ENCODE measurements around the gene LCE7A.

LCE7A gene

GRCh38 chr1:152878042-152878441 is 18.2 kb downstream of the LCE7A start, which contains the start of gene SMCP:
Gene SMCP, plus strand, starts transcription at chr1:152878322. Its CDS starts 6,101 bp downstream, at chr1:152884423.
- no peak for TF ChIP-seq CTCF (IDR thresholded peaks at IDR 0.05; ENCODE audit: low read depth, low read length)
- no peak within 1 kb of the TSS for H3K4me3 ChIP-seq (replicated peaks in 1 of 2; ENCODE audit: low read depth in 2 of 2, low read length in 2 of 2)
- no peak for DNase-seq (ENCODE audit: low read depth in 2 of 2)

- H3K4me3 ChIP-seq (replicated peaks in 1 of 2; ENCODE audit: low read depth in 2 of 2, low read length in 2 of 2), result no peak overlapping the region
Measured at GRCh38 chr1:152879559-152880198, 19.9 kb downstream of the LCE7A start.

GRCh38 chr1:152880316-152880715 is 20.5 kb downstream of the LCE7A start:
- DNase-seq (ENCODE audit: low read depth in 2 of 2), result no peak
- H3K4me3 ChIP-seq (replicated peaks in 1 of 2; ENCODE audit: low read depth in 2 of 2, low read length in 2 of 2), result no peak overlapping the region
- no peak for TF ChIP-seq CTCF (IDR thresholded peaks at IDR 0.05; ENCODE audit: low read depth, low read length)

More at GRCh38 chr1:152879559-152880198, 19.9 kb downstream of the LCE7A start:
- no peak for TF ChIP-seq CTCF (IDR thresholded peaks at IDR 0.05; ENCODE audit: low read depth, low read length)
- no peak for DNase-seq (ENCODE audit: low read depth in 2 of 2)

GRCh38 chr1:152880907-152881306 is 21.1 kb downstream of the LCE7A start:
- DNase-seq (ENCODE audit: low read depth in 2 of 2), result no peak
- no peak overlapping the region for H3K4me3 ChIP-seq (replicated peaks in 1 of 2; ENCODE audit: low read depth in 2 of 2, low read length in 2 of 2)
- TF ChIP-seq CTCF (IDR thresholded peaks at IDR 0.05; ENCODE audit: low read depth, low read length), result no peak

- no peak for TF ChIP-seq CTCF (IDR thresholded peaks at IDR 0.05; ENCODE audit: low read depth, low read length)
Measured at GRCh38 chr1:152884085-152884484, 24.3 kb downstream of the LCE7A start.

GRCh38 chr1:152884506-152884905 is 24.7 kb downstream of the LCE7A start:
- TF ChIP-seq CTCF (IDR thresholded peaks at IDR 0.05; ENCODE audit: low read depth, low read length), result no peak
- H3K4me3 ChIP-seq (replicated peaks in 1 of 2; ENCODE audit: low read depth in 2 of 2, low read length in 2 of 2), result no peak overlapping the region
- DNase-seq (ENCODE audit: low read depth in 2 of 2), result no peak

More at GRCh38 chr1:152884085-152884484, 24.3 kb downstream of the LCE7A start:
- no peak for DNase-seq (ENCODE audit: low read depth in 2 of 2)
- no peak overlapping the region for H3K4me3 ChIP-seq (replicated peaks in 1 of 2; ENCODE audit: low read depth in 2 of 2, low read length in 2 of 2)
